Activated CD4-positive, alpha-beta memory T cell treated with anti-CD3 and anti-CD28 coated beads, Interleukin-2, amount 10 ng/mL, durations not matched to agents 7 days and 5 days (primary cell): Measurements from ENCODE around the gene GNG2. TPM values are rescaled to one million over a fixed set of nuclear protein-coding genes. Genes with fewer than 3 reads are reported as not detected.

Source experiments
- CTCF ChIA-PET: fragments of 350-600 bp; sonication (Branson Sonifier 250); formaldehyde crosslinking; loops from one replicate; lab custom pipeline; 2021; ENCODE audit warnings: antibody characterized with exemption, inconsistent platforms; lab: Charles Lee
- POLR2A ChIA-PET: fragments of 350-600 bp; sonication (Branson Sonifier 250); formaldehyde crosslinking; loops from one replicate; lab custom pipeline; 2021; ENCODE audit warnings: antibody characterized with exemption; lab: Charles Lee
- DNase-seq: peaks from one replicate; pipeline ENCODE4 v3.0.0-alpha.2; 2020
- H3K27ac Mint-ChIP-seq: one replicate; pipeline ENCODE4 v1.8.0; 2021; ENCODE audit warnings: mild to moderate bottlenecking, mixed read lengths
- H3K27me3 Mint-ChIP-seq: one replicate; pipeline ENCODE4 v1.8.0; 2021; ENCODE audit warnings: mixed read lengths
- H3K36me3 Mint-ChIP-seq: one replicate; pipeline ENCODE4 v1.8.0; 2021; ENCODE audit warnings: low read depth, mixed read lengths
- H3K4me1 Mint-ChIP-seq: one replicate; pipeline ENCODE4 v1.8.0; 2021; ENCODE audit warnings: mixed read lengths
- H3K4me3 Mint-ChIP-seq: one replicate; pipeline ENCODE4 v1.8.0; 2021; ENCODE audit warnings: mild to moderate bottlenecking, mixed read lengths
- H3K9me3 Mint-ChIP-seq: one replicate; pipeline ENCODE4 v1.8.0; 2021; ENCODE audit warnings: mixed read lengths
- total RNA-seq, 2 experiments: library from RNA; stranded (reverse); gene quantifications; one replicate each; pipeline ENCODE4 v1.2.3, GENCODE V29; 2021

GNG2 gene
- 100 to 1,000 TPM; 296 to 304 TPM for total RNA-seq

- Mint-ChIP-seq H3K27me3 (no peaks in the 10 kb centered on the region), H3K4me1 (peaks cover 48% of the 10 kb centered on the region), H3K36me3 (peaks cover 55% of the 10 kb centered on the region), H3K4me3 (peak within 1 kb of the TSS; percentile 84), H3K9me3 (peaks cover 16% of the 10 kb centered on the region), H3K27ac (peak within 1 kb of the TSS; percentile 94)
- DNase-seq, result peak; percentile 90
- CTCF ChIA-PET, result interaction anchor here (0.7 to 4.6 kb wide), 9 partner anchors 8 to 208 kb away, joined by 3 to 43 read pairs (median 7); partner anchors contain the start of gene FRMD6
- POLR2A ChIA-PET, result interaction anchor here (0.7 to 11.2 kb wide), 26 partner anchors 11 to 1498 kb away, joined by 3 to 407 read pairs (median 5); partner anchors contain the start of genes FRMD6, PTGER2, TRIM9 and TXNDC16
Measured at GRCh38 chr14:51860164-51860824, at the start of gene GNG2. GNG2 (plus strand) TSS chr14:51860612; CDS start chr14:51950679, 90,067 bp downstream.

GRCh38 chr14:51811706-51812105 is 48.7 kb upstream of the GNG2 start:
- Mint-ChIP-seq H3K9me3 (peaks cover 7% of the 10 kb centered on the region), H3K27me3 (no peaks in the 10 kb centered on the region), H3K36me3 (no peaks in the 10 kb centered on the region), H3K4me3 (no peak overlapping the region), H3K27ac (no peak overlapping the region), H3K4me1 (no peaks in the 10 kb centered on the region)
- no peak for DNase-seq
- POLR2A ChIA-PET, result no interaction called here
- CTCF ChIA-PET, result no interaction called here

- no peaks in the 10 kb centered on the region for H3K9me3 Mint-ChIP-seq
- H3K36me3 Mint-ChIP-seq, result no peaks in the 10 kb centered on the region
- POLR2A ChIA-PET, result no interaction called here
- no peak for DNase-seq
- peaks cover 11% of the 10 kb centered on the region for H3K27me3 Mint-ChIP-seq
- H3K4me3 Mint-ChIP-seq, result no peak overlapping the region
- H3K4me1 Mint-ChIP-seq, result no peaks in the 10 kb centered on the region
- no peak overlapping the region for H3K27ac Mint-ChIP-seq
- CTCF ChIA-PET, result no interaction called here
Measured at GRCh38 chr14:51816031-51816430, 44.4 kb upstream of the GNG2 start.

GRCh38 chr14:51817326-51817725 is 43.1 kb upstream of the GNG2 start:
- Mint-ChIP-seq H3K27me3 (peaks cover 11% of the 10 kb centered on the region), H3K9me3 (no peaks in the 10 kb centered on the region), H3K4me3 (no peak overlapping the region), H3K4me1 (no peaks in the 10 kb centered on the region), H3K36me3 (no peaks in the 10 kb centered on the region), H3K27ac (no peak overlapping the region)
- ChIA-PET CTCF (no interaction called here), POLR2A (interaction anchor here (2.1 kb wide), 1 partner anchor 11 kb away, joined by 6 read pairs; no protein-coding TSS in a partner anchor)
- no peak for DNase-seq

- no peak overlapping the region for H3K27ac Mint-ChIP-seq
- DNase-seq, result no peak
- H3K36me3 Mint-ChIP-seq, result no peaks in the 10 kb centered on the region
- H3K4me1 Mint-ChIP-seq, result no peaks in the 10 kb centered on the region
- H3K4me3 Mint-ChIP-seq, result no peak overlapping the region
- ChIA-PET CTCF (no interaction called here), POLR2A (interaction anchor here (0.5 to 2.1 kb wide), 2 partner anchors 9 to 117 kb away, joined by 4 to 6 read pairs; no protein-coding TSS in a partner anchor)
- no peaks in the 10 kb centered on the region for H3K9me3 Mint-ChIP-seq
- peaks cover 14% of the 10 kb centered on the region for H3K27me3 Mint-ChIP-seq
Measured at GRCh38 chr14:51818748-51819380, 41.5 kb upstream of the GNG2 start.

GRCh38 chr14:51821822-51822221 is 38.6 kb upstream of the GNG2 start:
- ChIA-PET CTCF (no interaction called here), POLR2A (no interaction called here)
- H3K27ac Mint-ChIP-seq, result no peak overlapping the region
- H3K4me3 Mint-ChIP-seq, result no peak overlapping the region
- H3K9me3 Mint-ChIP-seq, result no peaks in the 10 kb centered on the region
- DNase-seq, result no peak
- H3K36me3 Mint-ChIP-seq, result no peaks in the 10 kb centered on the region
- no peaks in the 10 kb centered on the region for H3K4me1 Mint-ChIP-seq
- H3K27me3 Mint-ChIP-seq, result peaks cover 14% of the 10 kb centered on the region

- no peak for DNase-seq
- ChIA-PET POLR2A (no interaction called here), CTCF (no interaction called here)
- Mint-ChIP-seq H3K27me3 (peaks cover 14% of the 10 kb centered on the region), H3K9me3 (no peaks in the 10 kb centered on the region), H3K36me3 (no peaks in the 10 kb centered on the region), H3K4me3 (no peak overlapping the region), H3K4me1 (no peaks in the 10 kb centered on the region), H3K27ac (no peak overlapping the region)
Measured at GRCh38 chr14:51822499-51822898, 37.9 kb upstream of the GNG2 start.

- Mint-ChIP-seq H3K4me3 (no peak overlapping the region), H3K9me3 (no peaks in the 10 kb centered on the region), H3K4me1 (no peaks in the 10 kb centered on the region), H3K27ac (no peak overlapping the region), H3K27me3 (peaks cover 11% of the 10 kb centered on the region), H3K36me3 (no peaks in the 10 kb centered on the region)
- ChIA-PET POLR2A (no interaction called here), CTCF (no interaction called here)
- DNase-seq, result no peak
Measured at GRCh38 chr14:51823706-51824105, 36.7 kb upstream of the GNG2 start.

- no peaks in the 10 kb centered on the region for H3K9me3 Mint-ChIP-seq
- H3K4me1 Mint-ChIP-seq, result no peaks in the 10 kb centered on the region
- H3K27me3 Mint-ChIP-seq, result peaks cover 9% of the 10 kb centered on the region
- POLR2A ChIA-PET, result interaction anchor here (0.5 kb wide), 1 partner anchor 39 kb away, joined by 3 read pairs; no protein-coding TSS in a partner anchor
- no peak overlapping the region for H3K4me3 Mint-ChIP-seq
- H3K27ac Mint-ChIP-seq, result no peak overlapping the region
- DNase-seq, result no peak
- CTCF ChIA-PET, result no interaction called here
- H3K36me3 Mint-ChIP-seq, result no peaks in the 10 kb centered on the region
Measured at GRCh38 chr14:51824191-51824590, 36.2 kb upstream of the GNG2 start.

GRCh38 chr14:51825926-51826325 is 34.5 kb upstream of the GNG2 start:
- Mint-ChIP-seq H3K9me3 (no peaks in the 10 kb centered on the region), H3K27ac (no peak overlapping the region), H3K4me3 (no peak overlapping the region), H3K27me3 (peaks cover 3% of the 10 kb centered on the region), H3K36me3 (no peaks in the 10 kb centered on the region), H3K4me1 (no peaks in the 10 kb centered on the region)
- DNase-seq, result no peak
- POLR2A ChIA-PET, result no interaction called here
- CTCF ChIA-PET, result no interaction called here

GRCh38 chr14:51828017-51828797 is 32.2 kb upstream of the GNG2 start:
- POLR2A ChIA-PET, result interaction anchor here (0.7 to 3.0 kb wide), 10 partner anchors 10 to 572 kb away, joined by 3 to 32 read pairs (median 6); partner anchors contain the start of gene GNG2
- Mint-ChIP-seq H3K9me3 (no peaks in the 10 kb centered on the region), H3K36me3 (no peaks in the 10 kb centered on the region)

GRCh38 chr14:51834240-51834639 is 26.2 kb upstream of the GNG2 start:
- ChIA-PET CTCF (interaction anchor here (1.7 kb wide), 1 partner anchor 26 kb away, joined by 4 read pairs; the partner anchor contains the start of gene GNG2), POLR2A (interaction anchor here (1.4 kb wide), 1 partner anchor 27 kb away, joined by 3 read pairs; no protein-coding TSS in a partner anchor)
- no peaks in the 10 kb centered on the region for H3K4me1 Mint-ChIP-seq
- no peaks in the 10 kb centered on the region for H3K27me3 Mint-ChIP-seq
- H3K27ac Mint-ChIP-seq, result no peak overlapping the region
- H3K36me3 Mint-ChIP-seq, result no peaks in the 10 kb centered on the region
- no peak for DNase-seq
- H3K9me3 Mint-ChIP-seq, result no peaks in the 10 kb centered on the region
- H3K4me3 Mint-ChIP-seq, result no peak overlapping the region

More at GRCh38 chr14:51828017-51828797, 32.2 kb upstream of the GNG2 start:
- peak; percentile 82 for DNase-seq
- Mint-ChIP-seq H3K4me1 (no peaks in the 10 kb centered on the region), H3K27ac (no peak overlapping the region), H3K4me3 (no peak overlapping the region), H3K27me3 (peaks cover 3% of the 10 kb centered on the region)
- CTCF ChIA-PET, result interaction anchor here (0.9 to 2.2 kb wide), 10 partner anchors 18 to 175 kb away, joined by 3 to 18 read pairs (median 4); partner anchors contain the start of gene GNG2
